ENCODE results near the gene GARIN5A.

DNA sequence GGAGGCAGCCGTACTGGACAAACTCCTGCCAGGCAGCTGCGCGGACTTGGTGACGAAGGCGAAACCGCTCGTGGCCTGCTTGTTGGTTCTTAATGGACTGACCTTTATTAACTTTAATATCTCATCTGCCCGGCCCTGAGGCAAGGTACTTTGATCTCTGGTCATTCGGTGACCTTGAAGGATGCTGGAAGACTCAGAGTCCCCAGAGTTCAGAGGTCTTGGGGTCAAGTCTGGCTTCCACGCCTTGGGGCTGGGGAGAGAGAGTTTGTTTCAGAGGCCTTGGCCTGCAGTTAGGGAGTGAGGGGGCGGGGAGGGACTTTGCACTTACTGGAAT, 10.0 kb downstream of the GARIN5A start:
- TF ChIP-seq POLR2A (IDR thresholded peaks at IDR 0.05): no peak
- TF ChIP-seq CTCF (IDR thresholded peaks at IDR 0.05): no peak

All from heart left ventricle (tissue), 13 donors.